KMS-11 (cell line): Measurements from ENCODE around the gene LHX3.

Source experiments
- H2AFZ ChIP-seq: fragments of 200-600 bp; sonication (generic); 2 replicates; pipeline ENCODE4 v1.6.1; 2016; ENCODE audit warnings: antibody characterized with exemption, mixed run types, low read depth
- H3K27ac ChIP-seq: fragments of 200-600 bp; sonication (generic); 2 replicates; pipeline ENCODE4 v1.6.1; 2016; ENCODE audit warnings: mild to moderate bottlenecking, mixed run types
- H3K27me3 ChIP-seq: fragments of 200-600 bp; sonication (generic); 2 replicates; pipeline ENCODE4 v1.6.1; 2017; ENCODE audit warnings: mild to moderate bottlenecking, low read depth, mixed run types, moderate library complexity; ENCODE audit not compliant: insufficient read depth
- H3K36me3 ChIP-seq: fragments of 200-600 bp; sonication (generic); 2 replicates; pipeline ENCODE4 v1.6.1; 2017; ENCODE audit warnings: mild to moderate bottlenecking, mixed run types; ENCODE audit not compliant: insufficient read depth
- H3K4me1 ChIP-seq: fragments of 200-600 bp; sonication (generic); 2 replicates; pipeline ENCODE4 v1.6.1; 2016; ENCODE audit warnings: mild to moderate bottlenecking, low read depth, mixed run types; ENCODE audit not compliant: poor library complexity, severe bottlenecking
- H3K4me2 ChIP-seq: fragments of 200-600 bp; sonication (generic); 2 replicates; pipeline ENCODE4 v1.7.0; 2016; ENCODE audit warnings: mild to moderate bottlenecking, mixed run types
- H3K4me3 ChIP-seq: fragments of 200-600 bp; sonication (generic); IDR thresholded peaks from 2 replicates; pipeline ENCODE4 v1.6.1; 2017; ENCODE audit warnings: low read depth, low read length, mixed read lengths; ENCODE audit not compliant: insufficient read depth
- H3K79me2 ChIP-seq: fragments of 200-600 bp; sonication (generic); 2 replicates; pipeline ENCODE4 v1.6.1; 2016; ENCODE audit warnings: low read depth, mixed run types; ENCODE audit not compliant: insufficient read depth
- H3K9ac ChIP-seq: fragments of 200-600 bp; sonication (generic); 2 replicates; pipeline ENCODE4 v1.6.1; 2016; ENCODE audit warnings: mild to moderate bottlenecking, mixed run types
- H4K20me1 ChIP-seq: fragments of 200-600 bp; sonication (generic); 2 replicates; pipeline ENCODE4 v1.6.1; 2016; ENCODE audit warnings: mild to moderate bottlenecking, mixed run types; ENCODE audit not compliant: insufficient read depth
- CTCF ChIP-seq: fragments of 200-600 bp; sonication (generic); conservative IDR thresholded peaks from 2 replicates; pipeline ENCODE4 v1.6.1; 2017; ENCODE audit warnings: low read depth, mild to moderate bottlenecking, antibody characterized with exemption, low read length, moderate library complexity, mixed read lengths

Gene LHX3

GRCh38 chr9:136156209-136157120 lies 48.5 kb downstream of the LHX3 start:
- Histone ChIP-seq H3K27ac (no peak overlapping the region), H3K79me2 (no peaks in the 10 kb centered on the region), H3K4me3 (no peak overlapping the region), H3K4me2 (no peak overlapping the region), H3K36me3 (no peaks in the 10 kb centered on the region), H2AFZ (no peak overlapping the region), H3K27me3 (peaks cover 84% of the 10 kb centered on the region), H3K4me1 (no peaks in the 10 kb centered on the region), H3K9ac (no peak overlapping the region), H4K20me1 (no peaks in the 10 kb centered on the region)
- no peak for TF ChIP-seq CTCF

- H3K4me1 ChIP-seq, result no peaks in the 10 kb centered on the region
- H3K4me3 ChIP-seq, result no peak overlapping the region
- no peaks in the 10 kb centered on the region for H3K79me2 ChIP-seq
- no peak overlapping the region for H2AFZ ChIP-seq
- no peak overlapping the region for H3K9ac ChIP-seq
- H3K4me2 ChIP-seq, result no peak overlapping the region
- H3K27ac ChIP-seq, result no peak overlapping the region
- H4K20me1 ChIP-seq, result no peaks in the 10 kb centered on the region
- no peak for TF ChIP-seq CTCF
- H3K27me3 ChIP-seq, result peaks cover 79% of the 10 kb centered on the region
- H3K36me3 ChIP-seq, result no peaks in the 10 kb centered on the region
Measured at GRCh38 chr9:136155576-136155975, 49.4 kb downstream of the LHX3 start.

- peaks cover 74% of the 10 kb centered on the region for H3K27me3 ChIP-seq
- H3K79me2 ChIP-seq, result no peaks in the 10 kb centered on the region
- no peak overlapping the region for H2AFZ ChIP-seq
- H3K9ac ChIP-seq, result no peak overlapping the region
- no peak overlapping the region for H3K27ac ChIP-seq
- H3K4me3 ChIP-seq, result no peak overlapping the region
- no peaks in the 10 kb centered on the region for H4K20me1 ChIP-seq
- H3K4me2 ChIP-seq, result no peak overlapping the region
- no peaks in the 10 kb centered on the region for H3K36me3 ChIP-seq
- no peak for TF ChIP-seq CTCF
- no peaks in the 10 kb centered on the region for H3K4me1 ChIP-seq
Measured at GRCh38 chr9:136154943-136155342, 50.0 kb downstream of the LHX3 start.

- no peaks in the 10 kb centered on the region for H3K36me3 ChIP-seq
- H3K27me3 ChIP-seq, result peaks cover 74% of the 10 kb centered on the region
- H3K9ac ChIP-seq, result no peak overlapping the region
- H3K4me3 ChIP-seq, result no peak overlapping the region
- H4K20me1 ChIP-seq, result no peaks in the 10 kb centered on the region
- no peak overlapping the region for H3K27ac ChIP-seq
- H2AFZ ChIP-seq, result no peak overlapping the region
- no peaks in the 10 kb centered on the region for H3K4me1 ChIP-seq
- no peak for TF ChIP-seq CTCF
- no peaks in the 10 kb centered on the region for H3K79me2 ChIP-seq
- H3K4me2 ChIP-seq, result no peak overlapping the region
Measured at GRCh38 chr9:136153381-136154065, 51.4 kb downstream of the LHX3 start.
